ENCODE data around the gene ZNF888. TPM values are rescaled to one million over a fixed set of nuclear protein-coding genes. Genes with fewer than 3 reads are reported as not detected.
"Not testable (repeated sequence)": the region's sequence is repeated elsewhere in the genome, so short reads cannot be mapped to it uniquely, and the experiment has no call there.

Gene ZNF888
- total RNA-seq, 6 donors from 2014 or later: 3.2 to 13.6 (median 6.9) TPM

- peaks cover 0 to 8% (median 0%) of the 10 kb centered on the region in 4 donors for H3K9me3 ChIP-seq
- no peak for DNase-seq
- H3K27me3 ChIP-seq: no peaks in the 10 kb centered on the region
- no peak for ATAC-seq (ENCODE audit: low FRiP score in 2 of 2)
- H3K27ac ChIP-seq: no peak overlapping the region
- H3K4me3 ChIP-seq: no peak overlapping the region
- no peak for TF ChIP-seq POLR2A (IDR thresholded peaks at IDR 0.05)
- TF ChIP-seq CTCF (IDR thresholded peaks at IDR 0.05): no peak
- TF ChIP-seq POLR2AphosphoS5 (IDR thresholded peaks at IDR 0.05): no peak
- no peak for TF ChIP-seq EP300 (IDR thresholded peaks at IDR 0.05)
- H3K4me1 ChIP-seq: peaks cover 5 to 18% (median 14%) of the 10 kb centered on the region in 4 donors
- 52 to 53% methylated on average over 5 of the region's 5 CpGs for WGBS, 2 donors
- peaks cover 0 to 4% (median 0%) of the 10 kb centered on the region in 4 donors for H3K36me3 ChIP-seq
Measured at GRCh38 chr19:52938761-52939160, 15.5 kb upstream of the ZNF888 start.

GRCh38 chr19:52936954-52937325 lies 13.7 kb upstream of the ZNF888 start:
- no peaks in the 10 kb centered on the region for H3K27me3 ChIP-seq
- ATAC-seq (ENCODE audit: low FRiP score in 2 of 2): peak in 1 of 2 donors; percentile 15
- WGBS, 2 donors: 76 to 85% methylated on average over 6 to 7 of the region's 7 CpGs

GRCh38 chr19:52936151-52936953 lies 13.1 kb upstream of the ZNF888 start:
- H3K9me3 ChIP-seq: peaks cover 0 to 8% (median 0%) of the 10 kb centered on the region in 4 donors
- H3K4me1 ChIP-seq: peaks cover 0 to 15% (median 6%) of the 10 kb centered on the region in 4 donors
- TF ChIP-seq EP300 (IDR thresholded peaks at IDR 0.05) (no peak), POLR2A (IDR thresholded peaks at IDR 0.05) (no peak), CTCF (IDR thresholded peaks at IDR 0.05) (no peak), POLR2AphosphoS5 (IDR thresholded peaks at IDR 0.05) (no peak)
- ATAC-seq (ENCODE audit: low FRiP score in 2 of 2): no peak
- H3K4me3 ChIP-seq: no peak overlapping the region
- no peak for DNase-seq
- H3K36me3 ChIP-seq: peaks cover 0 to 4% (median 0%) of the 10 kb centered on the region in 4 donors
- H3K27me3 ChIP-seq: no peaks in the 10 kb centered on the region
- WGBS, 2 donors: 53 to 60% methylated on average over 11 to 12 of the region's 12 CpGs
- H3K27ac ChIP-seq: peak overlapping the region in 2 of 4 donors; percentile 21 to 42

More at GRCh38 chr19:52936954-52937325, 13.7 kb upstream of the ZNF888 start:
- DNase-seq: no peak
- H3K9me3 ChIP-seq: peaks cover 0 to 8% (median 0%) of the 10 kb centered on the region in 4 donors
- TF ChIP-seq POLR2AphosphoS5 (IDR thresholded peaks at IDR 0.05) (no peak), EP300 (IDR thresholded peaks at IDR 0.05) (no peak), CTCF (IDR thresholded peaks at IDR 0.05) (no peak), POLR2A (IDR thresholded peaks at IDR 0.05) (no peak)
- peaks cover 0 to 18% (median 7%) of the 10 kb centered on the region in 4 donors for H3K4me1 ChIP-seq
- H3K27ac ChIP-seq: peak overlapping the region in 1 of 4 donors; percentile 21
- H3K36me3 ChIP-seq: peaks cover 0 to 4% (median 0%) of the 10 kb centered on the region in 4 donors
- no peak overlapping the region for H3K4me3 ChIP-seq

- no peaks in the 10 kb centered on the region for H3K27me3 ChIP-seq
- no peak overlapping the region for H3K4me3 ChIP-seq
- ATAC-seq (ENCODE audit: low FRiP score in 2 of 2): no peak
- H3K4me1 ChIP-seq: peaks cover 0 to 9% (median 4%) of the 10 kb centered on the region in 4 donors
- no peak for TF ChIP-seq POLR2A (IDR thresholded peaks at IDR 0.05)
- no peak for TF ChIP-seq POLR2AphosphoS5 (IDR thresholded peaks at IDR 0.05)
- TF ChIP-seq CTCF (IDR thresholded peaks at IDR 0.05): no peak
- TF ChIP-seq EP300 (IDR thresholded peaks at IDR 0.05): no peak
- H3K27ac ChIP-seq: peak overlapping the region in 1 of 4 donors; percentile 42
- no peak for DNase-seq
- WGBS, 2 donors: 84 to 85% methylated on average over 8 of the region's 8 CpGs
- H3K36me3 ChIP-seq: peaks cover 0 to 4% (median 0%) of the 10 kb centered on the region in 4 donors
- peaks cover 0 to 8% (median 0%) of the 10 kb centered on the region in 4 donors for H3K9me3 ChIP-seq
Measured at GRCh38 chr19:52935434-52935833, 12.2 kb upstream of the ZNF888 start.

- H3K9me3 ChIP-seq; DNase-seq; H3K27me3 ChIP-seq; ATAC-seq (ENCODE audit: low FRiP score in 2 of 2); H3K4me3 ChIP-seq: not testable (repeated sequence)
- WGBS, 2 donors: 86 to 89% methylated on average over 9 of the region's 9 CpGs
- Histone ChIP-seq H3K4me1 (peaks cover 9 to 17% (median 13%) of the 10 kb centered on the region in 4 donors), H3K27ac (peak overlapping the region in 2 of 4 donors; percentile 87 to 88), H3K36me3 (peaks cover 0 to 21% (median 10%) of the 10 kb centered on the region in 4 donors)
Measured at GRCh38 chr19:52924641-52925040, 1.4 kb upstream of the ZNF888 start.
